Chondrocyte (in vitro differentiated cells): Measurements from ENCODE around the gene SETD2. TPM values are rescaled to one million over a fixed set of nuclear protein-coding genes. Genes with fewer than 3 reads are reported as not detected.
"Not testable (repeated sequence)": the region's sequence is repeated elsewhere in the genome, so short reads cannot be mapped to it uniquely, and the experiment has no call there.

Experiments used
- DNase-seq: peaks from one replicate; pipeline ENCODE4 v3.0.0; 2021; ENCODE audit warnings: mixed read lengths, low spot score
- H3K27ac Mint-ChIP-seq: one replicate; pipeline ENCODE4 v1.8.0; 2021; ENCODE audit warnings: mild to moderate bottlenecking, moderate library complexity, mixed read lengths; ENCODE audit not compliant: unreplicated experiment
- H3K27me3 Mint-ChIP-seq: 2 replicates; pipeline ENCODE4 v1.8.0; 2021; ENCODE audit warnings: low read depth, mixed read lengths
- H3K36me3 Mint-ChIP-seq: 2 replicates; pipeline ENCODE4 v1.8.0; 2021; ENCODE audit warnings: low read depth, mixed read lengths
- H3K4me1 Mint-ChIP-seq: 2 replicates; pipeline ENCODE4 v1.8.0; 2021; ENCODE audit warnings: low read depth, mild to moderate bottlenecking, mixed read lengths
- H3K4me3 Mint-ChIP-seq: one replicate; pipeline ENCODE4 v1.8.0; 2021; ENCODE audit warnings: mild to moderate bottlenecking, moderate library complexity, mixed read lengths; ENCODE audit not compliant: unreplicated experiment
- H3K9me3 Mint-ChIP-seq: 2 replicates; pipeline ENCODE4 v1.8.0; 2021; ENCODE audit warnings: low read depth, mixed read lengths
- total RNA-seq: library from RNA; stranded (reverse); gene quantifications from 3 replicates; pipeline ENCODE4 v1.2.1, GENCODE V29; 2021
- TF ChIP-seq, protein P1 (sequence below): fragments of 200-600 bp; sonication (generic); IDR thresholded peaks from 2 replicates; pipeline ENCODE4 v1.5.0; 2021; ENCODE audit warnings: antibody characterized with exemption, mild to moderate bottlenecking, moderate library complexity

Gene SETD2
- total RNA-seq, 1 donor from 2014 or later = 37.3 TPM

DNA sequence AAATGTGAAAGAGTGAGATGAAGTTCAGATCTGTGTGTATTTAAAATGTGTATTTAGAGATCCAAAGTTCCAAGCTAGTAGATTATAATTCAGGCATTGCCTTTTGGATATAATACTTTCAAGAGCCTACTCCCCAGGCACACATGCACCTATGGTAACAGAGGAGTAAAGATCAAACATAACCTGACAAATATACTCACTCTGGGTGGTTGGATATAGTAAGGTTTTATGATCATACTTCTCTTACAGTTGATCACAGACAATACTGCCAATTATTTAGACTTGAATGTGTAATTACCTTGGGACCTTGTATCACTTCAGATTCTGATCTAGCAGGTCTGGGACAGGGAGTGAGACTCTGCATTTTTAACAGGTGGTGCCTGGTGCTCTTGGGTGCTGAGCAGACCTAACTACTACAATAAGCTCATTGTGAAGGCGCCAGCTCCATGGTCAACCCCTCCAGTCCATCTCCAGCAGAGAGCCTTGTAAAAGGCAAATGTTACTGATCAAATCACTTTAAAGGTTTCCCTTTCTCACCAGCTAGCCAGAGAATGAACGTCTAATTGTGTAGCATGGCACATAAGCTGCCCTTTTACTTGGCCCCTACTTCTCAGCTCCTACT lies 128.9 kb downstream of the SETD2 start:
- Mint-ChIP-seq H3K4me3 (no peak overlapping the region), H3K27me3 (no peaks in the 10 kb centered on the region), H3K9me3 (no peaks in the 10 kb centered on the region), H3K27ac (no peak overlapping the region), H3K4me1 (peaks cover 4% of the 10 kb centered on the region), H3K36me3 (peaks cover 19% of the 10 kb centered on the region)
- DNase-seq = no peak
- TF ChIP-seq, protein P1, sequence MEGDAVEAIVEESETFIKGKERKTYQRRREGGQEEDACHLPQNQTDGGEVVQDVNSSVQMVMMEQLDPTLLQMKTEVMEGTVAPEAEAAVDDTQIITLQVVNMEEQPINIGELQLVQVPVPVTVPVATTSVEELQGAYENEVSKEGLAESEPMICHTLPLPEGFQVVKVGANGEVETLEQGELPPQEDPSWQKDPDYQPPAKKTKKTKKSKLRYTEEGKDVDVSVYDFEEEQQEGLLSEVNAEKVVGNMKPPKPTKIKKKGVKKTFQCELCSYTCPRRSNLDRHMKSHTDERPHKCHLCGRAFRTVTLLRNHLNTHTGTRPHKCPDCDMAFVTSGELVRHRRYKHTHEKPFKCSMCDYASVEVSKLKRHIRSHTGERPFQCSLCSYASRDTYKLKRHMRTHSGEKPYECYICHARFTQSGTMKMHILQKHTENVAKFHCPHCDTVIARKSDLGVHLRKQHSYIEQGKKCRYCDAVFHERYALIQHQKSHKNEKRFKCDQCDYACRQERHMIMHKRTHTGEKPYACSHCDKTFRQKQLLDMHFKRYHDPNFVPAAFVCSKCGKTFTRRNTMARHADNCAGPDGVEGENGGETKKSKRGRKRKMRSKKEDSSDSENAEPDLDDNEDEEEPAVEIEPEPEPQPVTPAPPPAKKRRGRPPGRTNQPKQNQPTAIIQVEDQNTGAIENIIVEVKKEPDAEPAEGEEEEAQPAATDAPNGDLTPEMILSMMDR = no peak

- not testable (repeated sequence) for H3K36me3 Mint-ChIP-seq, H3K4me3 Mint-ChIP-seq
- H3K27ac Mint-ChIP-seq = peak overlapping the region; percentile 3
Observed at GRCh38 chr3:47031041-47031440, 132.9 kb downstream of the SETD2 start.

GRCh38 chr3:47028667-47029066 lies 135.2 kb downstream of the SETD2 start:
- TF ChIP-seq, protein P1 = no peak
- H3K4me1 Mint-ChIP-seq = peaks cover 4% of the 10 kb centered on the region
- H3K27me3 Mint-ChIP-seq = no peaks in the 10 kb centered on the region
- DNase-seq = no peak
- no peaks in the 10 kb centered on the region for H3K9me3 Mint-ChIP-seq
- no peak overlapping the region for H3K27ac Mint-ChIP-seq
- H3K36me3 Mint-ChIP-seq = peaks cover 6% of the 10 kb centered on the region
- H3K4me3 Mint-ChIP-seq = no peak overlapping the region

More at GRCh38 chr3:47031041-47031440, 132.9 kb downstream of the SETD2 start:
- DNase-seq, H3K4me1 Mint-ChIP-seq, H3K9me3 Mint-ChIP-seq, H3K27me3 Mint-ChIP-seq: not testable (repeated sequence)

GRCh38 chr3:47028146-47028545 lies 135.8 kb downstream of the SETD2 start:
- peaks cover 4% of the 10 kb centered on the region for H3K4me1 Mint-ChIP-seq
- H3K9me3 Mint-ChIP-seq = no peaks in the 10 kb centered on the region
- H3K4me3 Mint-ChIP-seq = no peak overlapping the region
- H3K27me3 Mint-ChIP-seq = no peaks in the 10 kb centered on the region
- H3K36me3 Mint-ChIP-seq = peaks cover 6% of the 10 kb centered on the region
- TF ChIP-seq, protein P1 = no peak
- H3K27ac Mint-ChIP-seq = no peak overlapping the region
- no peak for DNase-seq

DNA sequence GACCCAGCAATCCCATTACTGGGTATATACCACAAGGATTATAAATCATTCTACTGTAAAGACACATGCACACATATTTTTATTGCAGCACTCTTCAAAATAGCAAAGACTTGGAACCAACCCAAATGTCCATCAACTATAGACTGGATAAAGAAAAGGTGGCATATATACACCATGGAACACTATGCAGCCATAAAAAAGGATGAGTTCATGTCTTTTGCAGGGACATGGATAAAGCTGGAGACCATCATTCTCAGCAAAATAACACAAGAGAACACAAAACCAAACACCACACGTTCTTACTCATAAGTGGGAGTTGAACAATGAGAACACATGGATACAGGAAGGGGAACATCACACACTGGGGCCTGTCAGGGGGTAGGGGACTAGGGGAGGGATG lies 137.5 kb downstream of the SETD2 start:
- not testable (repeated sequence) for H3K36me3 Mint-ChIP-seq, H3K27ac Mint-ChIP-seq, DNase-seq, H3K9me3 Mint-ChIP-seq, H3K4me3 Mint-ChIP-seq, H3K4me1 Mint-ChIP-seq, H3K27me3 Mint-ChIP-seq

DNA sequence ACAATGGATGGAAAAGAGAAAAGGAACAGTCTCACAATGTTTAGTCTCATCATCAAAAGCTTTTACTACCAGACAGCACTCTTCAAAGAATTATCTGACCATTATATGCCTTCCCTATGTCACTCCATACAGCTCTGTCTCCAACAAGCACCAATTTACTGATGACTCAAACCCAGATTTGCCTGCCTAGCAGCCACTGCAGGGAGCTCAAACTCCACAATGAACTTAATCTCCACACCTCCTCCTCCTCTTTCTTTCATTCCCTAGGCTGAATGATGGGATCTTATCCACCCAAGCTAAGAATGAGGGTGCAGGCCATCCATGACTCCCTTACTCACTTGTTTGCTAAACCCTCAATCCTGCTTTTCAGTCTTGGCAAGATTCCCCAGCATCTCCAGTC lies 139.0 kb downstream of the SETD2 start:
- Mint-ChIP-seq H3K9me3 (no peaks in the 10 kb centered on the region), H3K4me3 (no peak overlapping the region), H3K4me1 (peaks cover 7% of the 10 kb centered on the region), H3K27ac (peak overlapping the region; percentile 28), H3K27me3 (no peaks in the 10 kb centered on the region), H3K36me3 (peaks cover 9% of the 10 kb centered on the region)
- DNase-seq = no peak
- TF ChIP-seq, protein P1 = no peak
